Lower lobe of right lung (tissue), 2 donors: ENCODE measurements around the gene SPRYD3. TPM values are rescaled to one million over a fixed set of nuclear protein-coding genes. Genes with fewer than 3 reads are reported as not detected.
A peak's percentile ranks its signal among the peaks of the same experiment; 100 is the strongest.

Experiments
- ATAC-seq, 2 donors: fragments of 200-7000 bp; cut with Tn5 transposase; one replicate each; pipeline ENCODE4 v1.9.1; 2020 to 2022; ENCODE audit warnings: mild to moderate bottlenecking in 2 of 2, moderate library complexity in 2 of 2
- DNase-seq: peaks from one replicate; pipeline ENCODE4 v3.0.0-alpha.2; 2020
- H3K27ac ChIP-seq: fragments of 200-600 bp; one replicate; pipeline ENCODE4 v1.8.0; 2022
- H3K27me3 ChIP-seq: fragments of 200-600 bp; one replicate; pipeline ENCODE4 v1.8.0; 2022; ENCODE audit warnings: low read depth
- H3K36me3 ChIP-seq: fragments of 200-600 bp; one replicate; pipeline ENCODE4 v1.8.0; 2022; ENCODE audit warnings: mild to moderate bottlenecking
- H3K4me1 ChIP-seq: fragments of 200-600 bp; one replicate; pipeline ENCODE4 v1.8.0; 2022
- H3K4me3 ChIP-seq: fragments of 200-600 bp; one replicate; pipeline ENCODE4 v1.8.0; 2022; ENCODE audit warnings: mild to moderate bottlenecking
- H3K9me3 ChIP-seq: fragments of 200-600 bp; one replicate; pipeline ENCODE4 v1.8.0; 2022
- CTCF ChIP-seq: fragments of 200-600 bp; IDR thresholded peaks from one replicate; pipeline ENCODE4 v1.8.0; 2022; ENCODE audit warnings: antibody characterized with exemption, mild to moderate bottlenecking
- intact Hi-C: fragments of 100-400 bp; cut with DNase I; formaldehyde crosslinking; loops from one replicate; pipeline ENCODE4 v1.11.0; 2022
- total RNA-seq: library from RNA; stranded (reverse); fragmentation: NEBNext Ultra II Directional; extraction: Animal tissue kit (Norgen Biotek cat#: 25700); gene quantifications from one replicate; pipeline ENCODE4 v1.2.1, GENCODE V29; 2021
- donor health status: DM: no; HTN: yes; CAD: no; lungs with severe emphysema.

The SPRYD3 gene
- total RNA-seq, 1 donor from 2014 or later, result 47.9 TPM

- intact Hi-C loops, result no loop called here
- H3K9me3 ChIP-seq, result no peaks in the 10 kb centered on the region
- DNase-seq, result no peak
- ATAC-seq, result peak in 1 of 2 donors; percentile 16
- H3K27ac ChIP-seq, result no peak overlapping the region
- H3K36me3 ChIP-seq, result no peaks in the 10 kb centered on the region
- no peak for TF ChIP-seq CTCF
- peaks cover 26% of the 10 kb centered on the region for H3K4me1 ChIP-seq
- H3K27me3 ChIP-seq, result no peaks in the 10 kb centered on the region
- H3K4me3 ChIP-seq, result no peak overlapping the region
These were observed 24.7 kb upstream of the SPRYD3 start for GRCh38 chr12:53103860-53104305.

DNA sequence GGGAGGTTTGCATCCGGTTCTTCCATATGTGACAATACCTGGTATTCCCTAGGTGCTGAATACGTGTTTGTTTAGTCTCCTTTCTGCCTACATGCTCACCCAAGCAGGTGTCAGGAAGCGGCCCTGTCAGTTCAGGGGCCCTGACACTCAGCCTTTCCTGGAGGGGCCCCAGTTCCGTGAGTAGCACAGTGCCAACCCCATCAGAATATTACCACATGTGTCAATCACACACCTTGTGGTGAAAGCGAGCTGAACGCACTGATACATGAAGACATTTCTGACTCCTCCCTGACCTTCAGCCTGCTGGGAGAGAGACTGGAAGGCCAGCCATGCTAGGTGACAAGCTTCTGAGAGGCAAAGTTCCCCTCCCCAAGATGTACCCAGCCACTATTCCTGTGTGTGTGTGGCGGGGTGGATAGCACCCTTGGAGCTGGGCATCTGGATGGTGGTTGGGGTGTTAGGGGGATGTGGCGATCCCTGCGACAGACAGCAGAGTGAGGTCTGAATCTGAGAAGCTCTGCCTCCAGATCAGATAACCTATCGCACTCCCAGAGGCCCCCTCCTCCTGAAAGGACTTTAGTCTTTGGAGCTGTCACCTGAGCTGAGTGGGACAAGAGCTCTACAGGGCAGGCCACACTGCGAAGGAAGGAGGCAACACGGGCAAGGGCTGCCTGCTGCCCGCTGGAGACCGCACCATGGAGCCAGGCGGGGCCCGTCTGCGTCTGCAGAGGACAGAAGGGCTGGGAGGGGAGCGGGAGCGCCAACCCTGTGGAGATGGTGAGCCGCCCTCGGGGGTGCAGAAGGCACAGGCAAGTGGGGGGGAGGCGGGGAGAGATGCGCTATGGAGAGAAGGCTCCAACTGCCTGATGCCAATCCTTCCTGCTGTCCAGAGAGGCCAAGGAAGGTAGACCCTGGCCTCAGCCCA is 24.0 kb upstream of the SPRYD3 start, which contains the start of gene SOAT2:
TSS of gene SOAT2 (plus strand) at position 604 of the 925 bp plus-strand sequence. CDS start at position 696, 92 bp downstream.
- Histone ChIP-seq H3K9me3 (no peaks in the 10 kb centered on the region), H3K27ac (no peak within 1 kb of the TSS), H3K27me3 (no peaks in the 10 kb centered on the region), H3K36me3 (no peaks in the 10 kb centered on the region), H3K4me1 (peaks cover 33% of the 10 kb centered on the region), H3K4me3 (no peak within 1 kb of the TSS)
- DNase-seq, result no peak
- no peak for ATAC-seq
- no peak for TF ChIP-seq CTCF
- intact Hi-C loops, result no loop called here

- H3K4me3 ChIP-seq, result no peak overlapping the region
- H3K4me1 ChIP-seq, result peaks cover 37% of the 10 kb centered on the region
- intact Hi-C loops, result no loop called here
- no peaks in the 10 kb centered on the region for H3K36me3 ChIP-seq
- DNase-seq, result no peak
- TF ChIP-seq CTCF, result no peak
- no peak overlapping the region for H3K27ac ChIP-seq
- H3K27me3 ChIP-seq, result no peaks in the 10 kb centered on the region
- H3K9me3 ChIP-seq, result no peaks in the 10 kb centered on the region
- ATAC-seq, result no peak
These were observed 23.0 kb upstream of the SPRYD3 start for GRCh38 chr12:53101931-53102781.

- Histone ChIP-seq H3K36me3 (no peaks in the 10 kb centered on the region), H3K4me3 (no peak overlapping the region), H3K9me3 (no peaks in the 10 kb centered on the region), H3K27ac (no peak overlapping the region), H3K4me1 (peaks cover 42% of the 10 kb centered on the region), H3K27me3 (no peaks in the 10 kb centered on the region)
- intact Hi-C loops, result no loop called here
- ATAC-seq (no peak), DNase-seq (no peak)
- TF ChIP-seq CTCF, result no peak
These were observed 22.1 kb upstream of the SPRYD3 start for GRCh38 chr12:53101266-53101665.

GRCh38 chr12:53100466-53101151 is 21.4 kb upstream of the SPRYD3 start:
- Histone ChIP-seq H3K27me3 (no peaks in the 10 kb centered on the region), H3K9me3 (no peaks in the 10 kb centered on the region), H3K27ac (no peak overlapping the region), H3K4me1 (peaks cover 45% of the 10 kb centered on the region), H3K4me3 (no peak overlapping the region), H3K36me3 (no peaks in the 10 kb centered on the region)
- no peak for TF ChIP-seq CTCF
- DNase-seq (no peak), ATAC-seq (no peak)
- intact Hi-C loops, result no loop called here
